ENCODE measurements around the gene RABAC1. TPM values are rescaled to one million over a fixed set of nuclear protein-coding genes. Genes with fewer than 3 reads are reported as not detected.

The RABAC1 gene
- total RNA-seq, 2 donors from 2014 or later: 172 to 197 TPM

- no peak overlapping the region for H3K27ac ChIP-seq
- no peaks in the 10 kb centered on the region for H3K9me3 ChIP-seq
- H3K36me3 ChIP-seq: no peaks in the 10 kb centered on the region
- H3K27me3 ChIP-seq: no peaks in the 10 kb centered on the region
- H3K4me3 ChIP-seq: no peak overlapping the region
- H3K9ac ChIP-seq (ENCODE audit: low read depth in 2 of 2, low read length in 2 of 2): no peak overlapping the region
- intact Hi-C loops (cut with DNase I): loop anchor here (5.0 kb wide), 1 partner anchor 79 kb away; no protein-coding TSS in a partner anchor
- H3K4me1 ChIP-seq: no peaks in the 10 kb centered on the region
- DNase-seq: peak; percentile 91
- peak; percentile 99 for TF ChIP-seq CTCF (IDR thresholded peaks at IDR 0.05)
These were observed 7.4 kb downstream of the RABAC1 start for GRCh38 chr19:41951686-41952172.

GRCh38 chr19:41947091-41947490 lies 12.0 kb downstream of the RABAC1 start:
- TF ChIP-seq CTCF (IDR thresholded peaks at IDR 0.05): no peak
- Histone ChIP-seq H3K27me3 (no peaks in the 10 kb centered on the region), H3K27ac (no peak overlapping the region), H3K4me3 (no peak overlapping the region), H3K9ac (ENCODE audit: low read depth in 2 of 2, low read length in 2 of 2) (no peak overlapping the region), H3K4me1 (no peaks in the 10 kb centered on the region), H3K9me3 (no peaks in the 10 kb centered on the region), H3K36me3 (no peaks in the 10 kb centered on the region)
- no peak for DNase-seq
- intact Hi-C loops (cut with DNase I): no loop called here

- Histone ChIP-seq H3K9me3 (no peaks in the 10 kb centered on the region), H3K4me3 (no peak overlapping the region), H3K9ac (ENCODE audit: low read depth in 2 of 2, low read length in 2 of 2) (no peak overlapping the region), H3K27me3 (peaks cover 4% of the 10 kb centered on the region), H3K27ac (no peak overlapping the region), H3K4me1 (no peaks in the 10 kb centered on the region), H3K36me3 (no peaks in the 10 kb centered on the region)
- peak; percentile 39 for DNase-seq
- intact Hi-C loops (cut with DNase I): no loop called here
- no peak for TF ChIP-seq CTCF (IDR thresholded peaks at IDR 0.05)
These were observed 13.9 kb downstream of the RABAC1 start for GRCh38 chr19:41945135-41945766.

- DNase-seq: no peak
- Histone ChIP-seq H3K27me3 (peaks cover 4% of the 10 kb centered on the region), H3K9ac (ENCODE audit: low read depth in 2 of 2, low read length in 2 of 2) (no peak overlapping the region), H3K9me3 (no peaks in the 10 kb centered on the region), H3K36me3 (no peaks in the 10 kb centered on the region), H3K4me3 (no peak overlapping the region), H3K27ac (no peak overlapping the region), H3K4me1 (no peaks in the 10 kb centered on the region)
- intact Hi-C loops (cut with DNase I): no loop called here
- TF ChIP-seq CTCF (IDR thresholded peaks at IDR 0.05): no peak
These were observed 14.8 kb downstream of the RABAC1 start for GRCh38 chr19:41944336-41944735.

GRCh38 chr19:41941410-41942202 lies 17.5 kb downstream of the RABAC1 start:
- Histone ChIP-seq H3K9me3 (no peaks in the 10 kb centered on the region), H3K4me3 (no peak overlapping the region), H3K27me3 (peaks cover 4% of the 10 kb centered on the region), H3K36me3 (no peaks in the 10 kb centered on the region), H3K9ac (ENCODE audit: low read depth in 2 of 2, low read length in 2 of 2) (peak overlapping the region in 1 of 2 donors; percentile 78), H3K4me1 (no peaks in the 10 kb centered on the region), H3K27ac (no peak overlapping the region)
- DNase-seq: no peak
- TF ChIP-seq CTCF (IDR thresholded peaks at IDR 0.05): no peak
- intact Hi-C loops (cut with DNase I): no loop called here

Measured in colonic mucosa (tissue), 4 donors.